WERI-Rb-1 (cell line): Measurements from ENCODE around the gene RABAC1.
A peak's percentile ranks its signal among the peaks of the same experiment; 100 is the strongest.

Experiments
- DNase-seq: peaks from one replicate; pipeline ENCODE4 v3.0.0-alpha.2; 2020
- H3K27ac ChIP-seq: fragments of 250-450 bp; sonication (Bioruptor Pico); 2 replicates; pipeline ENCODE4 v1.5.1; 2020; ENCODE audit warnings: mild to moderate bottlenecking, moderate library complexity
- H3K27me3 ChIP-seq: fragments of 250-450 bp; sonication (Bioruptor Pico); 2 replicates; pipeline ENCODE4 v1.5.1; 2021; ENCODE audit warnings: mild to moderate bottlenecking, low read depth, moderate library complexity; ENCODE audit not compliant: insufficient read depth, severe bottlenecking
- H3K36me3 ChIP-seq: fragments of 250-450 bp; sonication (Bioruptor Pico); 2 replicates; pipeline ENCODE4 v1.5.1; 2020; ENCODE audit warnings: mild to moderate bottlenecking, moderate library complexity
- H3K4me3 ChIP-seq: 2 replicates; pipeline ENCODE4 v1.5.1; 2011; ENCODE audit warnings: low read depth, mild to moderate bottlenecking, control low read depth, low read length
- H3K9me3 ChIP-seq: fragments of 250-450 bp; sonication (Bioruptor Pico); 2 replicates; pipeline ENCODE4 v1.5.1; 2021; ENCODE audit warnings: mild to moderate bottlenecking, moderate library complexity; ENCODE audit not compliant: severe bottlenecking
- CTCF ChIP-seq: IDR thresholded peaks from 2 replicates; pipeline ENCODE4 v1.5.1; 2011; ENCODE audit warnings: low read depth, mild to moderate bottlenecking, control low read depth, inconsistent platforms, low read length

The RABAC1 gene

GRCh38 chr19:41959056-41960053 is at the start of gene RABAC1:
TSS of gene RABAC1 (minus strand) at chr19:41959321. CDS start at chr19:41959292, 29 bp downstream.
- H3K27ac ChIP-seq: peak within 1 kb of the TSS; percentile 67

GRCh38 chr19:42006569-42006968 is 47.4 kb upstream of the RABAC1 start:
- H3K27me3 ChIP-seq: no peaks in the 10 kb centered on the region
- H3K9me3 ChIP-seq: no peaks in the 10 kb centered on the region
- DNase-seq: no peak
- no peak overlapping the region for H3K27ac ChIP-seq
- H3K4me3 ChIP-seq: no peak overlapping the region
- H3K36me3 ChIP-seq: peaks cover 16% of the 10 kb centered on the region
- no peak for TF ChIP-seq CTCF

More at GRCh38 chr19:41959056-41960053, at the start of gene RABAC1:
- DNase-seq: peak; percentile 96
- Histone ChIP-seq H3K27me3 (no peaks in the 10 kb centered on the region), H3K4me3 (peak within 1 kb of the TSS; percentile 90), H3K9me3 (no peaks in the 10 kb centered on the region), H3K36me3 (peaks cover 11% of the 10 kb centered on the region)
- TF ChIP-seq CTCF: no peak

GRCh38 chr19:42005504-42005903 is 46.4 kb upstream of the RABAC1 start:
- TF ChIP-seq CTCF: no peak
- H3K9me3 ChIP-seq: no peaks in the 10 kb centered on the region
- no peak overlapping the region for H3K4me3 ChIP-seq
- H3K27me3 ChIP-seq: no peaks in the 10 kb centered on the region
- no peak overlapping the region for H3K27ac ChIP-seq
- DNase-seq: no peak
- H3K36me3 ChIP-seq: peaks cover 25% of the 10 kb centered on the region

- TF ChIP-seq CTCF: no peak
- no peak for DNase-seq
These were observed 44.6 kb upstream of the RABAC1 start for GRCh38 chr19:42003506-42004294.

GRCh38 chr19:41999878-42000208 is 40.7 kb upstream of the RABAC1 start:
- peaks cover 25% of the 10 kb centered on the region for H3K36me3 ChIP-seq
- H3K27me3 ChIP-seq: no peaks in the 10 kb centered on the region
- DNase-seq: no peak
- peak overlapping the region; percentile 100 for H3K27ac ChIP-seq
- no peak for TF ChIP-seq CTCF
- peak overlapping the region; percentile 48 for H3K4me3 ChIP-seq
- no peaks in the 10 kb centered on the region for H3K9me3 ChIP-seq

More at GRCh38 chr19:42003506-42004294, 44.6 kb upstream of the RABAC1 start:
- no peak overlapping the region for H3K4me3 ChIP-seq
- no peak overlapping the region for H3K27ac ChIP-seq
- H3K27me3 ChIP-seq: no peaks in the 10 kb centered on the region
- H3K36me3 ChIP-seq: peaks cover 25% of the 10 kb centered on the region
- H3K9me3 ChIP-seq: no peaks in the 10 kb centered on the region
